ENCODE measurements around the gene APC.

Gene APC

GRCh38 chr5:112848116-112848811 lies 110.6 kb downstream of the APC start:
- no peak for TF ChIP-seq ZFP3 (CRISPR knock-in tag; IDR thresholded peaks at IDR 0.05)
- TF ChIP-seq, protein P1, sequence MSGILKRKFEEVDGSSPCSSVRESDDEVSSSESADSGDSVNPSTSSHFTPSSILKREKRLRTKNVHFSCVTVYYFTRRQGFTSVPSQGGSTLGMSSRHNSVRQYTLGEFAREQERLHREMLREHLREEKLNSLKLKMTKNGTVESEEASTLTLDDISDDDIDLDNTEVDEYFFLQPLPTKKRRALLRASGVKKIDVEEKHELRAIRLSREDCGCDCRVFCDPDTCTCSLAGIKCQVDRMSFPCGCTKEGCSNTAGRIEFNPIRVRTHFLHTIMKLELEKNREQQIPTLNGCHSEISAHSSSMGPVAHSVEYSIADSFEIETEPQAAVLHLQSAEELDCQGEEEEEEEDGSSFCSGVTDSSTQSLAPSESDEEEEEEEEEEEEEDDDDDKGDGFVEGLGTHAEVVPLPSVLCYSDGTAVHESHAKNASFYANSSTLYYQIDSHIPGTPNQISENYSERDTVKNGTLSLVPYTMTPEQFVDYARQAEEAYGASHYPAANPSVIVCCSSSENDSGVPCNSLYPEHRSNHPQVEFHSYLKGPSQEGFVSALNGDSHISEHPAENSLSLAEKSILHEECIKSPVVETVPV (CRISPR knock-in tag; IDR thresholded peaks at IDR 0.05), result no peak
- TF ChIP-seq ZNF8 (CRISPR knock-in tag; IDR thresholded peaks at IDR 0.05), result no peak
- TF ChIP-seq POU6F1 (CRISPR knock-in tag; IDR thresholded peaks at IDR 0.05; ENCODE audit: borderline replicate concordance, low read depth), result no peak
- TF ChIP-seq RARB (CRISPR knock-in tag; IDR thresholded peaks at IDR 0.05), result no peak
- no peak for TF ChIP-seq ZC3H10 (CRISPR knock-in tag; IDR thresholded peaks at IDR 0.05)
- no peak for TF ChIP-seq ZFP30 (CRISPR knock-in tag; IDR thresholded peaks at IDR 0.05)
- TF ChIP-seq GLIS3 (CRISPR knock-in tag; IDR thresholded peaks at IDR 0.05), result no peak
- no peak for TF ChIP-seq ARNTL (CRISPR knock-in tag; IDR thresholded peaks at IDR 0.05; ENCODE audit: borderline replicate concordance, low read depth)
- TF ChIP-seq BACH2 (CRISPR knock-in tag; IDR thresholded peaks at IDR 0.05; ENCODE audit: borderline replicate concordance), result no peak
- no peak for TF ChIP-seq ZNF565 (CRISPR knock-in tag; conservative IDR thresholded peaks at IDR 0.05; ENCODE audit: low read depth)
- TF ChIP-seq SNAI2 (CRISPR knock-in tag; IDR thresholded peaks at IDR 0.05), result no peak
- no peak for TF ChIP-seq ISL1 (CRISPR knock-in tag; IDR thresholded peaks at IDR 0.05)
- no peak for TF ChIP-seq ESRRG (CRISPR knock-in tag; IDR thresholded peaks at IDR 0.05)
- TF ChIP-seq, protein P2, sequence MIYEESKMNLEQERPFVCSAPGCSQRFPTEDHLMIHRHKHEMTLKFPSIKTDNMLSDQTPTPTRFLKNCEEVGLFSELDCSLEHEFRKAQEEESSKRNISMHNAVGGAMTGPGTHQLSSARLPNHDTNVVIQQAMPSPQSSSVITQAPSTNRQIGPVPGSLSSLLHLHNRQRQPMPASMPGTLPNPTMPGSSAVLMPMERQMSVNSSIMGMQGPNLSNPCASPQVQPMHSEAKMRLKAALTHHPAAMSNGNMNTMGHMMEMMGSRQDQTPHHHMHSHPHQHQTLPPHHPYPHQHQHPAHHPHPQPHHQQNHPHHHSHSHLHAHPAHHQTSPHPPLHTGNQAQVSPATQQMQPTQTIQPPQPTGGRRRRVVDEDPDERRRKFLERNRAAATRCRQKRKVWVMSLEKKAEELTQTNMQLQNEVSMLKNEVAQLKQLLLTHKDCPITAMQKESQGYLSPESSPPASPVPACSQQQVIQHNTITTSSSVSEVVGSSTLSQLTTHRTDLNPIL (CRISPR knock-in tag; IDR thresholded peaks at IDR 0.05; ENCODE audit: low read depth), result no peak
- TF ChIP-seq PATZ1 (CRISPR knock-in tag; IDR thresholded peaks at IDR 0.05; ENCODE audit: borderline replicate concordance), result no peak
- no peak for TF ChIP-seq PPARA (CRISPR knock-in tag; IDR thresholded peaks at IDR 0.05; ENCODE audit: borderline replicate concordance)
- TF ChIP-seq, protein P3, sequence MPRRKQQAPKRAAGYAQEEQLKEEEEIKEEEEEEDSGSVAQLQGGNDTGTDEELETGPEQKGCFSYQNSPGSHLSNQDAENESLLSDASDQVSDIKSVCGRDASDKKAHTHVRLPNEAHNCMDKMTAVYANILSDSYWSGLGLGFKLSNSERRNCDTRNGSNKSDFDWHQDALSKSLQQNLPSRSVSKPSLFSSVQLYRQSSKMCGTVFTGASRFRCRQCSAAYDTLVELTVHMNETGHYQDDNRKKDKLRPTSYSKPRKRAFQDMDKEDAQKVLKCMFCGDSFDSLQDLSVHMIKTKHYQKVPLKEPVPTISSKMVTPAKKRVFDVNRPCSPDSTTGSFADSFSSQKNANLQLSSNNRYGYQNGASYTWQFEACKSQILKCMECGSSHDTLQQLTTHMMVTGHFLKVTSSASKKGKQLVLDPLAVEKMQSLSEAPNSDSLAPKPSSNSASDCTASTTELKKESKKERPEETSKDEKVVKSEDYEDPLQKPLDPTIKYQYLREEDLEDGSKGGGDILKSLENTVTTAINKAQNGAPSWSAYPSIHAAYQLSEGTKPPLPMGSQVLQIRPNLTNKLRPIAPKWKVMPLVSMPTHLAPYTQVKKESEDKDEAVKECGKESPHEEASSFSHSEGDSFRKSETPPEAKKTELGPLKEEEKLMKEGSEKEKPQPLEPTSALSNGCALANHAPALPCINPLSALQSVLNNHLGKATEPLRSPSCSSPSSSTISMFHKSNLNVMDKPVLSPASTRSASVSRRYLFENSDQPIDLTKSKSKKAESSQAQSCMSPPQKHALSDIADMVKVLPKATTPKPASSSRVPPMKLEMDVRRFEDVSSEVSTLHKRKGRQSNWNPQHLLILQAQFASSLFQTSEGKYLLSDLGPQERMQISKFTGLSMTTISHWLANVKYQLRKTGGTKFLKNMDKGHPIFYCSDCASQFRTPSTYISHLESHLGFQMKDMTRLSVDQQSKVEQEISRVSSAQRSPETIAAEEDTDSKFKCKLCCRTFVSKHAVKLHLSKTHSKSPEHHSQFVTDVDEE (CRISPR knock-in tag; IDR thresholded peaks at IDR 0.05), result no peak
- no peak for TF ChIP-seq TOX (CRISPR knock-in tag; IDR thresholded peaks at IDR 0.05; ENCODE audit: borderline replicate concordance)
- no peak for TF ChIP-seq ZNF70 (CRISPR knock-in tag; IDR thresholded peaks at IDR 0.05)

DNA sequence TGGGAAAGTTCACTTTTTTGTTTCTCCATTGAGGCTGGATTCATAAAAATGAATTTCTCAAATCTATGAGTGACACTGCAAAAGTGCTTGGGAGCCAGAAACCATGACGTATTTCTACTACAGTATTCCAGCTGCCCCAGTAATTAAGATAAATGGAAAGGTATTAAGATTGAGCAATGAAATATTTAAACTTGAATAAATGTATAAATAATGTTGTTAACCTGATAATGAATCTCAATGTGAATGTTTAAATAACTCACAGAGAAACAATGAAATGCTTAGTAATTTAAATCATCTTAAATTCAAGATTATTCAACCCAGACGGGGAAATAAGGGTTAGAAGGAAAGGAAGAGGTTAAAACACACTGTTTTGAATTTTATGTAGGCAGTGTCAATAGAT lies 112.2 kb downstream of the APC start:
- no peak for ATAC-seq
- no peak for TF ChIP-seq GLIS3 (CRISPR knock-in tag; IDR thresholded peaks at IDR 0.05)
- peak; percentile 81 for TF ChIP-seq ISL1 (CRISPR knock-in tag; IDR thresholded peaks at IDR 0.05)
- no peak for TF ChIP-seq CSDC2 (CRISPR knock-in tag; IDR thresholded peaks at IDR 0.05)
- no peak for TF ChIP-seq ZNF70 (CRISPR knock-in tag; IDR thresholded peaks at IDR 0.05)
- TF ChIP-seq TOX (CRISPR knock-in tag; IDR thresholded peaks at IDR 0.05; ENCODE audit: borderline replicate concordance), result no peak
- TF ChIP-seq, protein P1 (CRISPR knock-in tag; IDR thresholded peaks at IDR 0.05), result no peak
- TF ChIP-seq POU6F1 (CRISPR knock-in tag; IDR thresholded peaks at IDR 0.05; ENCODE audit: borderline replicate concordance, low read depth), result no peak
- TF ChIP-seq RARB (CRISPR knock-in tag; IDR thresholded peaks at IDR 0.05), result no peak
- TF ChIP-seq, protein P2 (CRISPR knock-in tag; IDR thresholded peaks at IDR 0.05; ENCODE audit: low read depth), result peak; percentile 73
- no peak for TF ChIP-seq ZFP30 (CRISPR knock-in tag; IDR thresholded peaks at IDR 0.05)
- no peak for TF ChIP-seq BACH2 (CRISPR knock-in tag; IDR thresholded peaks at IDR 0.05; ENCODE audit: borderline replicate concordance)
- peak; percentile 56; the same call in 1 of the 2 replicates for TF ChIP-seq TCF4 (CRISPR knock-in tag; IDR thresholded peaks at IDR 0.05; ENCODE audit: borderline replicate concordance)
- no peak for TF ChIP-seq ZNF8 (CRISPR knock-in tag; IDR thresholded peaks at IDR 0.05)
- TF ChIP-seq SNAI2 (CRISPR knock-in tag; IDR thresholded peaks at IDR 0.05), result peak; percentile 40; the same call in 1 of the 2 replicates
- TF ChIP-seq ESRRG (CRISPR knock-in tag; IDR thresholded peaks at IDR 0.05), result no peak

More at GRCh38 chr5:112848116-112848811, 110.6 kb downstream of the APC start:
- ATAC-seq, result peak; percentile 100

Measured in SK-N-SH treated with all-trans-retinoic acid at 6 μM for 48 hours (cell line).